Keratinocyte (primary cell): ENCODE measurements around the gene SHCBP1L.

Experiments used
- CTCF ChIP-seq, 3 experiments: IDR thresholded peaks in 1 of 3; conservative IDR thresholded peaks in 1 of 3; optimal IDR thresholded peaks in 1 of 3; 2 replicates in 2 of 3; 3 replicates in 1 of 3; pipeline versions ENCODE3 to v1.5.1; 2011; ENCODE audit warnings: low read length in 3 of 3, mild to moderate bottlenecking in 3 of 3, moderate library complexity in 2 of 3, control low read depth in 1 of 3, inconsistent platforms in 1 of 3; ENCODE audit not compliant: insufficient read depth in 2 of 3; ENCODE audit errors: extremely low read depth in 1 of 3
- EZH2 ChIP-seq: IDR thresholded peaks from one replicate; pipeline ENCODE4 v1.6.1; 2012; ENCODE audit warnings: inconsistent platforms, mild to moderate bottlenecking, low read length, moderate library complexity

- no peak for TF ChIP-seq CTCF (optimal IDR thresholded peaks at IDR 0.05 in 1 of 3, IDR thresholded peaks at IDR 0.05 in 1 of 3, conservative IDR thresholded peaks at IDR 0.05 in 1 of 3; ENCODE audit: extremely low read depth in 1 of 3, insufficient read depth in 2 of 3, low read length in 3 of 3)
- TF ChIP-seq EZH2, result no peak
These were observed 16.1 kb upstream of the SHCBP1L start for GRCh38 chr1:182968836-182969734.
